H1 (cell line): Measurements from ENCODE around the gene NINJ2. TPM values are rescaled to one million over a fixed set of nuclear protein-coding genes. Genes with fewer than 3 reads are reported as not detected.

ENCODE experiments used
- CTCF ChIA-PET: fragments of 300-600 bp; sonication (Branson Sonifier 250); formaldehyde crosslinking; loops from one replicate; lab custom pipeline; 2021; ENCODE audit not compliant: partially characterized antibody; lab: Charles Lee
- POLR2A ChIA-PET: fragments of 300-600 bp; sonication (Branson Sonifier 250); formaldehyde crosslinking; loops from one replicate; lab custom pipeline; 2021; ENCODE audit warnings: inconsistent platforms; ENCODE audit not compliant: partially characterized antibody; lab: Charles Lee
- DNase-seq, 2 experiments: peaks; one replicate each; pipeline versions ENCODE4 v3.0.0 to v3.0.0-alpha.2; 2010 to 2022; ENCODE audit warnings: low spot score in 2 of 2, low read depth in 1 of 2, mixed read lengths in 1 of 2
- FAIRE-seq: peaks from 2 replicates; lab custom pipeline; 2011; peaks lifted over from hg19 to GRCh38; lab: Jason Lieb, UNC
- H2AFZ ChIP-seq: 2 replicates; pipeline ENCODE4 v1.8.1; 2012; ENCODE audit warnings: low read length, inconsistent platforms
- H2AK5ac ChIP-seq: 2 replicates; pipeline ENCODE4 v1.6.1; 2013; ENCODE audit warnings: low read depth, low read length
- H2BK120ac ChIP-seq: replicated peaks from 2 replicates; pipeline ENCODE3; 2013; ENCODE audit warnings: low read depth, low read length, inconsistent platforms
- H2BK12ac ChIP-seq: 2 replicates; pipeline ENCODE4 v1.6.1; 2013; ENCODE audit warnings: low read depth, low read length
- H2BK15ac ChIP-seq: 2 replicates; pipeline ENCODE4 v1.6.1; 2013; ENCODE audit warnings: low read length
- H2BK20ac ChIP-seq: 2 replicates; pipeline ENCODE4 v1.6.1; 2013; ENCODE audit warnings: low read length
- H2BK5ac ChIP-seq: 2 replicates; pipeline ENCODE4 v1.6.1; 2013; ENCODE audit warnings: low read depth, low read length
- H3K14ac ChIP-seq: 2 replicates; pipeline ENCODE4 v1.6.1; 2013; ENCODE audit warnings: inconsistent platforms; ENCODE audit not compliant: insufficient read length
- H3K18ac ChIP-seq: 2 replicates; pipeline ENCODE4 v1.6.1; 2013; ENCODE audit warnings: low read length; ENCODE audit errors: extremely low read depth
- H3K23ac ChIP-seq: 2 replicates; pipeline ENCODE4 v1.6.1; 2013; ENCODE audit warnings: inconsistent platforms; ENCODE audit not compliant: insufficient read length
- H3K23me2 ChIP-seq: 2 replicates; pipeline ENCODE4 v1.6.1; 2013; ENCODE audit warnings: low read depth, low read length
- H3K27ac ChIP-seq: 2 replicates; pipeline ENCODE4 v1.6.1; 2011; ENCODE audit warnings: low read depth, low read length, inconsistent platforms
- H3K27me3 ChIP-seq, 4 experiments: replicated peaks in 1 of 4; 1 replicate in 1 of 4; 2 replicates in 3 of 4; pipeline versions ENCODE4 v1.6.1 to v1.8.1; 2011 to 2013; ENCODE audit warnings: low read length in 3 of 4, mild to moderate bottlenecking in 3 of 4, inconsistent platforms in 2 of 4, mixed read lengths in 2 of 4, moderate library complexity in 1 of 4; ENCODE audit not compliant: control insufficient read depth in 3 of 4, insufficient read depth in 3 of 4; ENCODE audit errors: extremely low read depth in 1 of 4
- H3K36me3 ChIP-seq, 4 experiments: 2 replicates each; pipeline versions ENCODE4 v1.6.1 to v1.8.1; 2011 to 2013; ENCODE audit warnings: mild to moderate bottlenecking in 4 of 4, low read length in 3 of 4, moderate library complexity in 2 of 4, control low read depth in 1 of 4, inconsistent platforms in 1 of 4; ENCODE audit not compliant: insufficient read depth in 4 of 4, control insufficient read depth in 2 of 4
- H3K4ac ChIP-seq: replicated peaks from 2 replicates; pipeline ENCODE3; 2013; ENCODE audit warnings: low read length, low read depth, mixed read lengths, inconsistent platforms; ENCODE audit not compliant: insufficient read length
- H3K4me1 ChIP-seq, 4 experiments: replicated peaks in 1 of 4; 1 replicate in 1 of 4; 2 replicates in 3 of 4; pipeline versions ENCODE4 v1.6.1 to v1.8.1; 2011 to 2013; ENCODE audit warnings: low read length in 3 of 4, inconsistent platforms in 2 of 4, mixed read lengths in 1 of 4; ENCODE audit not compliant: insufficient read depth in 4 of 4, control insufficient read depth in 3 of 4
- H3K4me2 ChIP-seq, 2 experiments: 2 replicates each; pipeline versions ENCODE4 v1.6.1 to v1.8.1; 2011 to 2013; ENCODE audit warnings: low read depth in 2 of 2, low read length in 2 of 2, control low read depth in 1 of 2, inconsistent platforms in 1 of 2, mild to moderate bottlenecking in 1 of 2; ENCODE audit not compliant: insufficient read depth in 1 of 2
- H3K4me3 ChIP-seq, 4 experiments: fragments of 200-600, 300-600 bp in 1 of 4; sonication (generic), shearing (Covaris generic), sonication (Bioruptor Twin) in 1 of 4; 2 replicates each; pipeline versions ENCODE4 v1.5.1 to v1.8.1; 2011 to 2016; ENCODE audit warnings: low read length in 4 of 4, low read depth in 3 of 4, control low read depth in 2 of 4, inconsistent platforms in 2 of 4, mild to moderate bottlenecking in 2 of 4, mixed read lengths in 1 of 4, moderate library complexity in 1 of 4; ENCODE audit not compliant: insufficient read depth in 2 of 4; ENCODE audit errors: extremely low read depth in 1 of 4
- H3K56ac ChIP-seq: replicated peaks from 2 replicates; pipeline ENCODE3; 2013; ENCODE audit warnings: low read depth, mild to moderate bottlenecking, mixed read lengths, low read length, inconsistent platforms; ENCODE audit not compliant: insufficient read length
- H3K79me1 ChIP-seq: 2 replicates; pipeline ENCODE4 v1.6.1; 2013; ENCODE audit warnings: low read depth, low read length, control low read depth
- H3K79me2 ChIP-seq, 2 experiments: 2 replicates each; pipeline versions ENCODE4 v1.6.1 to v1.8.1; 2012 to 2013; ENCODE audit warnings: low read length in 2 of 2, mild to moderate bottlenecking in 2 of 2, inconsistent platforms in 1 of 2; ENCODE audit not compliant: insufficient read depth in 2 of 2, control insufficient read depth in 1 of 2
- H3K9ac ChIP-seq, 4 experiments: replicated peaks in 1 of 4; 1 replicate in 1 of 4; 2 replicates in 3 of 4; pipeline versions ENCODE4 v1.6.1 to v1.8.1; 2011 to 2013; ENCODE audit warnings: low read depth in 3 of 4, low read length in 3 of 4, control low read depth in 2 of 4, mild to moderate bottlenecking in 2 of 4, moderate library complexity in 2 of 4, inconsistent platforms in 1 of 4; ENCODE audit errors: extremely low read depth in 1 of 4
- H3K9me3 ChIP-seq, 2 experiments: 2 replicates each; pipeline versions ENCODE4 v1.6.1 to v1.8.1; 2012 to 2013; ENCODE audit warnings: mild to moderate bottlenecking in 2 of 2, moderate library complexity in 2 of 2, control low read depth in 1 of 2, inconsistent platforms in 1 of 2, low read depth in 1 of 2, low read length in 1 of 2, mixed read lengths in 1 of 2; ENCODE audit not compliant: insufficient read depth in 2 of 2
- H4K20me1 ChIP-seq, 2 experiments: replicated peaks in 1 of 2; 2 replicates each; pipeline versions ENCODE3 to v1.8.1; 2011 to 2013; ENCODE audit warnings: inconsistent platforms in 2 of 2, low read length in 2 of 2, mild to moderate bottlenecking in 1 of 2; ENCODE audit not compliant: insufficient read depth in 2 of 2, control insufficient read depth in 1 of 2
- H4K5ac ChIP-seq: 2 replicates; pipeline ENCODE4 v1.6.1; 2013; ENCODE audit warnings: low read length, low read depth, mixed read lengths, inconsistent platforms; ENCODE audit not compliant: insufficient read length
- H4K8ac ChIP-seq: 2 replicates; pipeline ENCODE4 v1.8.0; 2013; ENCODE audit warnings: mild to moderate bottlenecking, moderate library complexity, low read length, inconsistent platforms; ENCODE audit not compliant: insufficient read depth; ENCODE audit errors: extremely low read depth
- H4K91ac ChIP-seq: replicated peaks from 2 replicates; pipeline ENCODE3; 2013; ENCODE audit warnings: low read length, mixed read lengths, inconsistent platforms; ENCODE audit not compliant: insufficient read length
- ASH2L ChIP-seq: fragments of 200-600, 300-600 bp; sonication (generic); IDR thresholded peaks from one replicate; pipeline ENCODE4 v1.7.1; 2017; ENCODE audit warnings: low read length
- BRCA1 ChIP-seq: IDR thresholded peaks from 2 replicates; pipeline ENCODE4 v1.6.1; 2012; ENCODE audit warnings: low read depth, low read length, improper control_type of control experiment
- CHD1 ChIP-seq: IDR thresholded peaks from 2 replicates; pipeline ENCODE4 v1.6.1; 2012; ENCODE audit warnings: low read depth, low read length, improper control_type of control experiment
- GTF2F1 ChIP-seq: IDR thresholded peaks from 2 replicates; pipeline ENCODE4 v1.6.1; 2012; ENCODE audit warnings: low read depth, low read length, improper control_type of control experiment, borderline replicate concordance
- KDM1A ChIP-seq: fragments of 200-600, 300-600 bp; sonication (generic); IDR thresholded peaks from 2 replicates; pipeline ENCODE4 v1.7.1; 2016; ENCODE audit warnings: mild to moderate bottlenecking, low read length, borderline replicate concordance
- KDM4A ChIP-seq: IDR thresholded peaks from one replicate; pipeline ENCODE4 v1.7.1; 2012; ENCODE audit warnings: low read depth, mild to moderate bottlenecking, moderate library complexity, low read length, inconsistent platforms; ENCODE audit not compliant: severe bottlenecking
- NRF1 ChIP-seq: IDR thresholded peaks from 2 replicates; pipeline ENCODE4 v1.6.1; 2011; ENCODE audit warnings: mild to moderate bottlenecking, low read depth, low read length, improper control_type of control experiment
- POU5F1 ChIP-seq: IDR thresholded peaks from 2 replicates; pipeline ENCODE4 v1.6.1; 2011; ENCODE audit warnings: low read depth, mild to moderate bottlenecking, low read length, moderate library complexity
- WGBS, 2 experiments: shearing (Covaris generic) in 1 of 2; methylation state at CpG; one replicate each; pipeline versions ENCODE4 v1.1.6 to v1.1.7; 2013 to 2015; ENCODE audit warnings: low lambda C conversion rate in 2 of 2, mixed read lengths in 2 of 2, inconsistent platforms in 1 of 2, low coverage in 1 of 2, missing lambda C conversion rate in 1 of 2; ENCODE audit not compliant: insufficient replicate concordance in 2 of 2, insufficient coverage in 1 of 2, insufficient read length in 1 of 2; ENCODE audit errors: extremely low coverage in 1 of 2, missing lambda C conversion rate in 1 of 2; 5-methylcytosine and 5-hydroxymethylcytosine counted together
- polyA plus RNA-seq, 7 experiments: library from polyadenylated mRNA; depleted of rRNA in 3 of 7; stranded (reverse) in 5 of 7; unstranded in 2 of 7; fragments of >200 nt in 5 of 7; fragments of 200-250 nt in 2 of 7; gene quantifications; 1 replicate in 5 of 7; 2 replicates in 1 of 7; 4 replicates in 1 of 7; pipeline versions ENCODE4 v1.2.1 to v1.2.3, GENCODE V29; 2011 to 2013; ENCODE audit warnings: missing spikeins in 2 of 7, mixed read lengths in 2 of 7
- total RNA-seq: library from RNA; stranded (reverse); fragmentation: NEBNext Ultra II Directional; extraction: Animal tissue kit (Norgen Biotek cat#: 25700); gene quantifications from 2 replicates; pipeline ENCODE4 v1.2.1, GENCODE V29; 2021
- TF ChIP-seq, protein P1 (sequence below): IDR thresholded peaks from 2 replicates; pipeline ENCODE4 v1.6.1; 2012; ENCODE audit warnings: low read length, inconsistent platforms
- TF ChIP-seq, protein P2 (sequence below): IDR thresholded peaks from 2 replicates; pipeline ENCODE4 v1.6.1; 2011; ENCODE audit warnings: low read length, improper control_type of control experiment

Gene NINJ2
- total and polyA plus RNA-seq, 2 of the 8 experiments (the other 6 are each of a cell fraction or from before 2014, with no cell fraction given): 1.4 TPM; not detected in 1

DNA sequence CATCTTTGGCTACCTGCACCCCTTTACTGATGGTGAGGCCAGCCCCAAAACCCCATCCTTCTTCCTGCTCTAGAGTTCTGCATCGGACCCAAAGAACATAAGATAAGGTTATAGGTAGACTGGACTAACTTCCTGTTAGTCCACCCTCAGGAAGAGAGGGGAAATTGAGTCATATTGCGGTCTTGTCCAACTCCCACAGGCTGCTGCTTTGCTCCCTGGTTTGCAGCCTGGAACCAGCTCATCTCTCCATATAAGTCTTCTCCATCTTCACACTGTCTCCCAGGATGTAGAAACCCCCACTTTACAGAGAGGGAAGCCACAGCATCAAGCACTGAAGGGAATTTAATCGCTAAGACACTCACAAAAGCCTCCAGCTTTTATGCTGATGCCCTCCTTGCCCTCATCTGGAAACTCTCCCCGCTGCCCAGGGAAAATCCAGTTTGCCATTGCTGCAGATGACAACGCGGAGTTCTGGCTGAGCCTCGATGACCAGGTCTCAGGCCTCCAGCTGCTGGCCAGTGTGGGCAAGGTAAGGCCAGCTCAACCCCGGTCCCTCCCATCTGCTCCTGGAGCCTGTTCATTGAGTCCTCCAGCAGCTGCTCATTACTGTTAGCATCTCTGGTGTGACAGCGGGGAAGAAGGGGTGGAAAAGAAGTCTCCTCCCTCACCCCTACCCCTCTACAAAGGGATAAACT, 118.2 kb downstream of the NINJ2 start:
- H3K14ac ChIP-seq: no peak overlapping the region
- H3K18ac ChIP-seq: no peak overlapping the region
- H3K56ac ChIP-seq: no peak overlapping the region
- no peak overlapping the region for H4K8ac ChIP-seq
- ChIA-PET POLR2A (interaction anchor here (1.2 to 1.5 kb wide), 3 partner anchors 88 to 103 kb away, joined by 3 to 4 read pairs (median 4); no protein-coding TSS in a partner anchor), CTCF (interaction anchor here (0.7 to 10.4 kb wide), 15 partner anchors 9 to 273 kb away, joined by 3 to 163 read pairs (median 3); partner anchors contain the start of gene B4GALNT3)
- H3K27ac ChIP-seq: no peak overlapping the region
- no peak overlapping the region for H4K5ac ChIP-seq
- H3K4me3 ChIP-seq: no peak overlapping the region
- H4K91ac ChIP-seq: no peak overlapping the region
- H3K23me2 ChIP-seq: no peaks in the 10 kb centered on the region; the same call in 1 of the 2 replicates
- peaks cover 0 to 18% (median 9%) of the 10 kb centered on the region in 4 experiments; a peak in 5 of 7 replicates for H3K4me1 ChIP-seq
- no peak overlapping the region for H3K23ac ChIP-seq
- H2BK120ac ChIP-seq: no peak overlapping the region
- H2BK5ac ChIP-seq: no peak overlapping the region
- H3K27me3 ChIP-seq: no peaks in the 10 kb centered on the region
- H2BK15ac ChIP-seq: no peak overlapping the region
- H2BK20ac ChIP-seq: no peak overlapping the region
- peaks cover 0 to 4% of the 10 kb centered on the region in 2 experiments for H4K20me1 ChIP-seq
- H3K79me1 ChIP-seq: no peaks in the 10 kb centered on the region
- H2AK5ac ChIP-seq: no peak overlapping the region
- H3K4ac ChIP-seq: no peak overlapping the region
- no peak for FAIRE-seq
- H2BK12ac ChIP-seq: no peak overlapping the region
- no peaks in the 10 kb centered on the region for H3K79me2 ChIP-seq
- peaks cover 0 to 4% of the 10 kb centered on the region in 2 experiments; a peak in 1 of 4 replicates for H3K9me3 ChIP-seq
- 87% methylated on average over 9 of the region's 9 CpGs; no CpG with 5 or more reads in 1 of the 2 experiments for WGBS, 2 experiments
- H3K4me2 ChIP-seq: no peak overlapping the region
- H2AFZ ChIP-seq: no peak overlapping the region
- H3K36me3 ChIP-seq: peaks cover 0 to 4% (median 1%) of the 10 kb centered on the region in 4 experiments; a peak in 3 of 8 replicates
- no peak overlapping the region for H3K9ac ChIP-seq
- no peak for DNase-seq
- no peak for TF ChIP-seq KDM1A
- no peak for TF ChIP-seq GTF2F1
- TF ChIP-seq POU5F1: no peak
- TF ChIP-seq, protein P1, sequence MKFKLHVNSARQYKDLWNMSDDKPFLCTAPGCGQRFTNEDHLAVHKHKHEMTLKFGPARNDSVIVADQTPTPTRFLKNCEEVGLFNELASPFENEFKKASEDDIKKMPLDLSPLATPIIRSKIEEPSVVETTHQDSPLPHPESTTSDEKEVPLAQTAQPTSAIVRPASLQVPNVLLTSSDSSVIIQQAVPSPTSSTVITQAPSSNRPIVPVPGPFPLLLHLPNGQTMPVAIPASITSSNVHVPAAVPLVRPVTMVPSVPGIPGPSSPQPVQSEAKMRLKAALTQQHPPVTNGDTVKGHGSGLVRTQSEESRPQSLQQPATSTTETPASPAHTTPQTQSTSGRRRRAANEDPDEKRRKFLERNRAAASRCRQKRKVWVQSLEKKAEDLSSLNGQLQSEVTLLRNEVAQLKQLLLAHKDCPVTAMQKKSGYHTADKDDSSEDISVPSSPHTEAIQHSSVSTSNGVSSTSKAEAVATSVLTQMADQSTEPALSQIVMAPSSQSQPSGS: no peak
- TF ChIP-seq NRF1: no peak
- TF ChIP-seq ASH2L: no peak
- no peak for TF ChIP-seq BRCA1
- TF ChIP-seq CHD1: no peak
- TF ChIP-seq, protein P2, sequence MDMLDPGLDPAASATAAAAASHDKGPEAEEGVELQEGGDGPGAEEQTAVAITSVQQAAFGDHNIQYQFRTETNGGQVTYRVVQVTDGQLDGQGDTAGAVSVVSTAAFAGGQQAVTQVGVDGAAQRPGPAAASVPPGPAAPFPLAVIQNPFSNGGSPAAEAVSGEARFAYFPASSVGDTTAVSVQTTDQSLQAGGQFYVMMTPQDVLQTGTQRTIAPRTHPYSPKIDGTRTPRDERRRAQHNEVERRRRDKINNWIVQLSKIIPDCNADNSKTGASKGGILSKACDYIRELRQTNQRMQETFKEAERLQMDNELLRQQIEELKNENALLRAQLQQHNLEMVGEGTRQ: no peak
- TF ChIP-seq KDM4A: no peak
